ENCODE data around the gene ATP13A3. TPM values are rescaled to one million over a fixed set of nuclear protein-coding genes. Genes with fewer than 3 reads are reported as not detected.

The ATP13A3 gene
- total and polyA plus RNA-seq, 4 donors: 26.6 to 166 (median 75.5) TPM

- no peak overlapping the region for H3K9ac ChIP-seq (ENCODE audit: insufficient read depth in 1 of 2, low read length in 2 of 2)
- H3K4me1 ChIP-seq (ENCODE audit: control insufficient read depth in 5 of 5, insufficient read depth in 5 of 5, low read length in 5 of 5): no peaks in the 10 kb centered on the region
- no peaks in the 10 kb centered on the region for H3K36me3 ChIP-seq (ENCODE audit: control insufficient read depth in 4 of 4, insufficient read depth in 4 of 4, low read length in 4 of 4)
- no peak overlapping the region for H3K4me3 ChIP-seq
- 71 to 72% methylated on average over 9 of the region's 9 CpGs for WGBS, 2 donors
- TF ChIP-seq, protein P1, sequence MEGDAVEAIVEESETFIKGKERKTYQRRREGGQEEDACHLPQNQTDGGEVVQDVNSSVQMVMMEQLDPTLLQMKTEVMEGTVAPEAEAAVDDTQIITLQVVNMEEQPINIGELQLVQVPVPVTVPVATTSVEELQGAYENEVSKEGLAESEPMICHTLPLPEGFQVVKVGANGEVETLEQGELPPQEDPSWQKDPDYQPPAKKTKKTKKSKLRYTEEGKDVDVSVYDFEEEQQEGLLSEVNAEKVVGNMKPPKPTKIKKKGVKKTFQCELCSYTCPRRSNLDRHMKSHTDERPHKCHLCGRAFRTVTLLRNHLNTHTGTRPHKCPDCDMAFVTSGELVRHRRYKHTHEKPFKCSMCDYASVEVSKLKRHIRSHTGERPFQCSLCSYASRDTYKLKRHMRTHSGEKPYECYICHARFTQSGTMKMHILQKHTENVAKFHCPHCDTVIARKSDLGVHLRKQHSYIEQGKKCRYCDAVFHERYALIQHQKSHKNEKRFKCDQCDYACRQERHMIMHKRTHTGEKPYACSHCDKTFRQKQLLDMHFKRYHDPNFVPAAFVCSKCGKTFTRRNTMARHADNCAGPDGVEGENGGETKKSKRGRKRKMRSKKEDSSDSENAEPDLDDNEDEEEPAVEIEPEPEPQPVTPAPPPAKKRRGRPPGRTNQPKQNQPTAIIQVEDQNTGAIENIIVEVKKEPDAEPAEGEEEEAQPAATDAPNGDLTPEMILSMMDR (IDR thresholded peaks at IDR 0.05; ENCODE audit: control extremely low read depth, extremely low read depth): no peak
- ATAC-seq (ENCODE audit: insufficient read depth, low FRiP score): no peak
- no peak overlapping the region for H3K27ac ChIP-seq (ENCODE audit: low read depth in 1 of 2, low read length in 1 of 2)
- no peak for DNase-seq
- H3K9me3 ChIP-seq (ENCODE audit: control insufficient read depth in 4 of 4, insufficient read depth in 3 of 4, low read length in 3 of 4): no peaks in the 10 kb centered on the region
- H3K27me3 ChIP-seq (ENCODE audit: control insufficient read depth in 3 of 3, insufficient read depth in 3 of 3, low read length in 2 of 3): peaks cover 0 to 10% (median 0%) of the 10 kb centered on the region in 3 donors
Measured at GRCh38 chr3:194382892-194383223, 103.9 kb downstream of the ATP13A3 start.

- no peak overlapping the region for H3K4me3 ChIP-seq
- H3K9ac ChIP-seq (ENCODE audit: insufficient read depth in 1 of 2, low read length in 2 of 2): no peak overlapping the region
- H3K9me3 ChIP-seq (ENCODE audit: control insufficient read depth in 4 of 4, insufficient read depth in 3 of 4, low read length in 3 of 4): no peaks in the 10 kb centered on the region
- H3K27me3 ChIP-seq (ENCODE audit: control insufficient read depth in 3 of 3, insufficient read depth in 3 of 3, low read length in 2 of 3): peaks cover 0 to 10% (median 0%) of the 10 kb centered on the region in 3 donors
- WGBS, 2 donors: 75 to 80% methylated on average over 20 of the region's 20 CpGs
- H3K27ac ChIP-seq (ENCODE audit: low read depth in 1 of 2, low read length in 1 of 2): no peak overlapping the region
- TF ChIP-seq, protein P1 (IDR thresholded peaks at IDR 0.05; ENCODE audit: control extremely low read depth, extremely low read depth): no peak
- DNase-seq (no peak), ATAC-seq (ENCODE audit: insufficient read depth, low FRiP score) (no peak)
- H3K36me3 ChIP-seq (ENCODE audit: control insufficient read depth in 4 of 4, insufficient read depth in 4 of 4, low read length in 4 of 4): no peaks in the 10 kb centered on the region
- H3K4me1 ChIP-seq (ENCODE audit: control insufficient read depth in 5 of 5, insufficient read depth in 5 of 5, low read length in 5 of 5): no peaks in the 10 kb centered on the region
Measured at GRCh38 chr3:194382196-194382891, 104.5 kb downstream of the ATP13A3 start.

GRCh38 chr3:194381460-194381875 is 105.3 kb downstream of the ATP13A3 start:
- TF ChIP-seq, protein P1 (IDR thresholded peaks at IDR 0.05; ENCODE audit: control extremely low read depth, extremely low read depth): no peak
- no peak overlapping the region for H3K9ac ChIP-seq (ENCODE audit: insufficient read depth in 1 of 2, low read length in 2 of 2)
- no peaks in the 10 kb centered on the region for H3K36me3 ChIP-seq (ENCODE audit: control insufficient read depth in 4 of 4, insufficient read depth in 4 of 4, low read length in 4 of 4)
- DNase-seq (no peak), ATAC-seq (ENCODE audit: insufficient read depth, low FRiP score) (no peak)
- H3K27me3 ChIP-seq (ENCODE audit: control insufficient read depth in 3 of 3, insufficient read depth in 3 of 3, low read length in 2 of 3): peaks cover 0 to 10% (median 0%) of the 10 kb centered on the region in 3 donors
- 52 to 60% methylated on average over 17 of the region's 17 CpGs for WGBS, 2 donors
- H3K4me1 ChIP-seq (ENCODE audit: control insufficient read depth in 5 of 5, insufficient read depth in 5 of 5, low read length in 5 of 5): no peaks in the 10 kb centered on the region
- H3K27ac ChIP-seq (ENCODE audit: low read depth in 1 of 2, low read length in 1 of 2): no peak overlapping the region
- H3K9me3 ChIP-seq (ENCODE audit: control insufficient read depth in 4 of 4, insufficient read depth in 3 of 4, low read length in 3 of 4): no peaks in the 10 kb centered on the region
- no peak overlapping the region for H3K4me3 ChIP-seq

DNA sequence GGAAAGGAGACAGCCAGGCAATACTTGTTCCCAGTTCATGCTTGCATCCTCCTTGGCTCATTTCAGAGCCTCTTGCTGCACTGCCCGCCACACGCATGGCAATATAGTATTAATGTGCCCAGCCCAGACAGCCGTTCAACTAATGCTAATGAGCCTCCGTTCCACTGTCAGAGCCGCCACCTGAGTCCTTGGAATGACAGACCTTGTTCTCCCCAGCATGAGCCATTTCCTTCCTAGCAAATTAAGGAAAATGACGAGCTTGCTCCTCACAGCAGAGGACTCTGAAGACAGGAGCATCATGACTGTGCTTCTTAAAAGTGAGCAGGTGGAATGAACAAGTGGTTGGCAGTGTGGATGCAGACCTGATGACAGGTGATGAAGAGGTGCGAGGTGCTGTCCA is 106.5 kb downstream of the ATP13A3 start:
- no peak overlapping the region for H3K27ac ChIP-seq (ENCODE audit: low read depth in 1 of 2, low read length in 1 of 2)
- H3K9ac ChIP-seq (ENCODE audit: insufficient read depth in 1 of 2, low read length in 2 of 2): no peak overlapping the region
- no peak overlapping the region for H3K4me3 ChIP-seq
- no peaks in the 10 kb centered on the region for H3K36me3 ChIP-seq (ENCODE audit: control insufficient read depth in 4 of 4, insufficient read depth in 4 of 4, low read length in 4 of 4)
- no peak for DNase-seq
- 85 to 89% methylated on average over 7 of the region's 7 CpGs for WGBS, 2 donors
- H3K4me1 ChIP-seq (ENCODE audit: control insufficient read depth in 5 of 5, insufficient read depth in 5 of 5, low read length in 5 of 5): peaks cover 0 to 2% (median 0%) of the 10 kb centered on the region in 5 donors
- TF ChIP-seq, protein P1 (IDR thresholded peaks at IDR 0.05; ENCODE audit: control extremely low read depth, extremely low read depth): no peak
- H3K27me3 ChIP-seq (ENCODE audit: control insufficient read depth in 3 of 3, insufficient read depth in 3 of 3, low read length in 2 of 3): peaks cover 0 to 10% (median 0%) of the 10 kb centered on the region in 3 donors
- no peak for ATAC-seq (ENCODE audit: insufficient read depth, low FRiP score)
- no peaks in the 10 kb centered on the region for H3K9me3 ChIP-seq (ENCODE audit: control insufficient read depth in 4 of 4, insufficient read depth in 3 of 4, low read length in 3 of 4)

All from lung (tissue), 12 donors.